Loucy (cell line): ENCODE results near the gene MXD4.

ENCODE experiments used
- EZH2phosphoT487 ChIP-seq: fragments of 200-600 bp; IDR thresholded peaks from 2 replicates; pipeline ENCODE4 v1.6.1; 2018; ENCODE audit warnings: antibody characterized with exemption, mild to moderate bottlenecking, moderate library complexity, borderline replicate concordance
- TF ChIP-seq, protein P1 (sequence below): fragments of 200-600 bp; sonication (generic); conservative IDR thresholded peaks from 2 replicates; pipeline ENCODE4 v1.5.1; 2014; ENCODE audit warnings: mild to moderate bottlenecking, antibody characterized with exemption, low read length

DNA sequence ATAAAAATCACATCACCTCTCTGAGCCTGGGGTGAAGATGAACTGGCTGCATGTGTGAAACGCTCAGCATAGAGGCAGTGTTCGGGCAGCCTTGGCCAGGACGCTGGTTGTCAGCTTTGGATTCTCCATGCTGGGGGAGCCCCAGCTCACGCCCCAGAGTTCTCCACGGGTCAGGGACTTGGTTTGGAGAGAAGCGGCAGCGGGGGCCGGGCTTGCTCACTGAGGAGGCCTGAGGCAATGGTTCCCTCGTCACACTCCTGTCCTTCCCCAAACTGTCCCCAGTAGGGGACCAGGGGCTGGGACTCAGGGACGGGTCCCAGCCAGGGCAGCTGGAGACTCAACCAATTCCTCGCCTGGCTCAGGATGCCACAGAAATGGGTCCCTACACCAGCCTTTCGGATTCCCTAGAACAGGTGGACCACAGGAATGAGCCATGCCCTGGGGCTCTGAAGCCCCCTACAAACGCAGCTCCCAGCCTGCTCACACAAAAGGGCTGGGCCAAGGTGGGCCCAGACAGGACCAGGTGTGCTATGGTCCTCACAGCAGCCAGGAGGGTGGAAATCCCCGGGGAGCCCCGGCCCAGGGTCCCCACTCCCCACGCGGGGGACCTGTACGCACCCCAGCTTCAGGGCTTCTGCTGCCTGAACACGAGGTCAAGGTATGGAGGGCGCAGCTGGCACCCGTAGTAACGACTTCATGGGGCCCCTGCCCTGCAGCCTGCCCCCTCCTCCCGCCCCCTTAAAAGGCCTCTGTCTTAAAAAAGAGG is 1.4 kb downstream of the MXD4 start:
- TF ChIP-seq, protein P1, sequence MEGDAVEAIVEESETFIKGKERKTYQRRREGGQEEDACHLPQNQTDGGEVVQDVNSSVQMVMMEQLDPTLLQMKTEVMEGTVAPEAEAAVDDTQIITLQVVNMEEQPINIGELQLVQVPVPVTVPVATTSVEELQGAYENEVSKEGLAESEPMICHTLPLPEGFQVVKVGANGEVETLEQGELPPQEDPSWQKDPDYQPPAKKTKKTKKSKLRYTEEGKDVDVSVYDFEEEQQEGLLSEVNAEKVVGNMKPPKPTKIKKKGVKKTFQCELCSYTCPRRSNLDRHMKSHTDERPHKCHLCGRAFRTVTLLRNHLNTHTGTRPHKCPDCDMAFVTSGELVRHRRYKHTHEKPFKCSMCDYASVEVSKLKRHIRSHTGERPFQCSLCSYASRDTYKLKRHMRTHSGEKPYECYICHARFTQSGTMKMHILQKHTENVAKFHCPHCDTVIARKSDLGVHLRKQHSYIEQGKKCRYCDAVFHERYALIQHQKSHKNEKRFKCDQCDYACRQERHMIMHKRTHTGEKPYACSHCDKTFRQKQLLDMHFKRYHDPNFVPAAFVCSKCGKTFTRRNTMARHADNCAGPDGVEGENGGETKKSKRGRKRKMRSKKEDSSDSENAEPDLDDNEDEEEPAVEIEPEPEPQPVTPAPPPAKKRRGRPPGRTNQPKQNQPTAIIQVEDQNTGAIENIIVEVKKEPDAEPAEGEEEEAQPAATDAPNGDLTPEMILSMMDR, result no peak
- TF ChIP-seq EZH2phosphoT487, result no peak
